IMR-90 (cell line): ENCODE results near the gene OTOA. TPM values are rescaled to one million over a fixed set of nuclear protein-coding genes. Genes with fewer than 3 reads are reported as not detected.
A peak's percentile ranks its signal among the peaks of the same experiment; 100 is the strongest.
"Not testable (repeated sequence)": the region's sequence is repeated elsewhere in the genome, so short reads cannot be mapped to it uniquely, and the experiment has no call there.

ENCODE experiments used
- ATAC-seq: fragments of 200-7000 bp; cut with Tn5 transposase; 2 replicates; pipeline ENCODE4 v1.9.1; 2020; ENCODE audit warnings: low read depth, mild to moderate bottlenecking, moderate library complexity
- BruUV-seq: library from RNA; stranded (reverse); fragments of 400-500 nt; replicated peaks from 2 replicates; lab custom pipeline; 2021; lab: Mats Ljungman, UMichigan
- CTCF ChIA-PET: fragments of 300-600 bp; formaldehyde crosslinking; extraction: SDS; loops from one replicate; lab custom pipeline; 2021; ENCODE audit warnings: antibody characterized with exemption; lab: Yijun Ruan, JAX
- POLR2A ChIA-PET: fragments of 300-600 bp; sonication (Branson Sonifier 250); formaldehyde crosslinking; loops from one replicate; lab custom pipeline; 2022; ENCODE audit warnings: antibody characterized with exemption; ENCODE audit not compliant: unreplicated experiment; lab: Charles Lee
- DNase-seq: peaks from one replicate; pipeline ENCODE4 v3.0.0; 2013
- H2AFZ ChIP-seq: replicated peaks from 2 replicates; pipeline ENCODE3; 2013; ENCODE audit warnings: low read length, mild to moderate bottlenecking; ENCODE audit not compliant: poor library complexity
- H2AK5ac ChIP-seq: 2 replicates; pipeline ENCODE4 v1.6.1; 2013; ENCODE audit warnings: low read depth, low read length, inconsistent platforms
- H2AK9ac ChIP-seq: replicated peaks from 2 replicates; pipeline ENCODE3; 2013; ENCODE audit warnings: mild to moderate bottlenecking, low read depth, low read length, moderate library complexity; ENCODE audit not compliant: poor library complexity
- H2BK120ac ChIP-seq: 2 replicates; pipeline ENCODE4 v1.6.1; 2013; ENCODE audit warnings: low read depth, low read length, inconsistent platforms
- H2BK15ac ChIP-seq: 3 replicates; pipeline ENCODE4 v1.6.1; 2013; ENCODE audit warnings: low read depth, low read length, inconsistent platforms
- H2BK20ac ChIP-seq: 2 replicates; pipeline ENCODE4 v1.6.1; 2013; ENCODE audit warnings: low read depth, mild to moderate bottlenecking, inconsistent platforms, low read length, moderate library complexity
- H2BK5ac ChIP-seq: 2 replicates; pipeline ENCODE4 v1.6.1; 2013; ENCODE audit warnings: mild to moderate bottlenecking, low read depth, low read length, inconsistent platforms; ENCODE audit not compliant: poor library complexity, severe bottlenecking
- H3K14ac ChIP-seq: replicated peaks from 2 replicates; pipeline ENCODE4 v1.6.1; 2013; ENCODE audit warnings: low read depth, low read length, inconsistent platforms
- H3K18ac ChIP-seq: 2 replicates; pipeline ENCODE4 v1.6.1; 2013; ENCODE audit warnings: low read depth, low read length, control low read depth
- H3K23ac ChIP-seq: 2 replicates; pipeline ENCODE4 v1.6.1; 2013; ENCODE audit warnings: low read depth, low read length, inconsistent platforms
- H3K27ac ChIP-seq: 2 replicates; pipeline ENCODE4 v1.5.1; 2013; ENCODE audit warnings: mild to moderate bottlenecking, control low read depth, low read length; ENCODE audit not compliant: insufficient read depth
- H3K27me3 ChIP-seq: 2 replicates; pipeline ENCODE4 v1.6.1; 2013; ENCODE audit warnings: low read length; ENCODE audit not compliant: control insufficient read depth, insufficient read depth
- H3K36me3 ChIP-seq: 2 replicates; pipeline ENCODE4 v1.6.1; 2013; ENCODE audit warnings: low read length, mixed read lengths; ENCODE audit not compliant: control insufficient read depth, insufficient read depth
- H3K4ac ChIP-seq: 2 replicates; pipeline ENCODE4 v1.6.1; 2013; ENCODE audit warnings: low read depth, low read length, inconsistent platforms
- H3K4me1 ChIP-seq: 2 replicates; pipeline ENCODE4 v1.6.1; 2013; ENCODE audit warnings: low read length, mixed read lengths; ENCODE audit not compliant: control insufficient read depth, insufficient read depth
- H3K4me2 ChIP-seq: 2 replicates; pipeline ENCODE4 v1.6.1; 2013; ENCODE audit warnings: low read depth, mild to moderate bottlenecking, control low read depth, low read length, moderate library complexity
- H3K4me3 ChIP-seq: 2 replicates; pipeline ENCODE4 v1.5.1; 2013; ENCODE audit warnings: low read depth, mild to moderate bottlenecking, control low read depth, low read length, moderate library complexity; ENCODE audit not compliant: insufficient read depth
- H3K56ac ChIP-seq: 2 replicates; pipeline ENCODE4 v1.6.1; 2013; ENCODE audit warnings: low read length, inconsistent platforms; ENCODE audit not compliant: insufficient read depth; ENCODE audit errors: extremely low read depth
- H3K79me1 ChIP-seq, 2 experiments: 2 replicates each; pipeline ENCODE4 v1.6.1; 2013; ENCODE audit warnings: low read length in 2 of 2, inconsistent platforms in 1 of 2, low read depth in 1 of 2
- H3K9ac ChIP-seq: 2 replicates; pipeline ENCODE4 v1.6.1; 2013; ENCODE audit warnings: low read depth, low read length, control low read depth
- H3K9me1 ChIP-seq: 2 replicates; pipeline ENCODE4 v1.6.1; 2013; ENCODE audit warnings: low read length, inconsistent platforms; ENCODE audit not compliant: insufficient read depth
- H3K9me3 ChIP-seq: 2 replicates; pipeline ENCODE4 v1.6.1; 2013; ENCODE audit warnings: low read length; ENCODE audit not compliant: control insufficient read depth, insufficient read depth
- H4K20me1 ChIP-seq: 2 replicates; pipeline ENCODE4 v1.6.1; 2013; ENCODE audit warnings: low read length, inconsistent platforms; ENCODE audit not compliant: insufficient read depth
- H4K5ac ChIP-seq: 2 replicates; pipeline ENCODE4 v1.6.1; 2013; ENCODE audit warnings: mild to moderate bottlenecking, low read depth, low read length, control low read depth
- H4K8ac ChIP-seq, 2 experiments: 2 replicates each; pipeline ENCODE4 v1.6.1; 2013; ENCODE audit warnings: low read depth in 2 of 2, low read length in 2 of 2, control low read depth in 1 of 2, inconsistent platforms in 1 of 2
- H4K91ac ChIP-seq: 2 replicates; pipeline ENCODE4 v1.6.1; 2013; ENCODE audit warnings: low read depth, low read length, inconsistent platforms; ENCODE audit not compliant: insufficient read depth
- WGBS, 2 experiments: methylation state at CpG; one replicate each; pipeline versions ENCODE4 v1.1.5 to v1.1.7; 2013; ENCODE audit warnings: missing lambda C conversion rate in 2 of 2; ENCODE audit not compliant: insufficient read length in 1 of 2; ENCODE audit errors: extremely low coverage in 2 of 2; 5-methylcytosine and 5-hydroxymethylcytosine counted together
- dilution Hi-C: fragments of 300-500 bp; cut with HindIII; formaldehyde crosslinking; loops from one replicate; pipeline ENCODE4 v1.14.3; 2018; ENCODE audit warnings: low sequenced_read_pairs; ENCODE audit not compliant: unreplicated experiment
- in situ Hi-C: fragments of 300-500 bp; cut with MboI; formaldehyde crosslinking; loops from 3 replicates; pipeline ENCODE4 v1.14.3; 2019; ENCODE audit warnings: low sequenced_read_pairs, inconsistent platforms, mixed read lengths
- intact Hi-C: fragments of 100-400 bp; cut with micrococcal nuclease; formaldehyde crosslinking; loops from 2 replicates; pipeline ENCODE4 v1.10.0; 2022
- polyA plus RNA-seq, 3 experiments: library from polyadenylated mRNA; depleted of rRNA; stranded (reverse); fragments of >200 nt; gene quantifications; 2 replicates each; pipeline ENCODE4 v1.2.3, GENCODE V29; 2012; ENCODE audit warnings: low replicate concordance in 1 of 3
- total RNA-seq: library from RNA; depleted of rRNA; stranded (reverse); fragments of >200 nt; gene quantifications from 2 replicates; pipeline ENCODE4 v1.2.3, GENCODE V29; 2012

OTOA gene
- total and polyA plus RNA-seq, 2 of the 4 experiments (the other 2 are of a cell fraction) = 0.02 TPM; not detected in 1

DNA sequence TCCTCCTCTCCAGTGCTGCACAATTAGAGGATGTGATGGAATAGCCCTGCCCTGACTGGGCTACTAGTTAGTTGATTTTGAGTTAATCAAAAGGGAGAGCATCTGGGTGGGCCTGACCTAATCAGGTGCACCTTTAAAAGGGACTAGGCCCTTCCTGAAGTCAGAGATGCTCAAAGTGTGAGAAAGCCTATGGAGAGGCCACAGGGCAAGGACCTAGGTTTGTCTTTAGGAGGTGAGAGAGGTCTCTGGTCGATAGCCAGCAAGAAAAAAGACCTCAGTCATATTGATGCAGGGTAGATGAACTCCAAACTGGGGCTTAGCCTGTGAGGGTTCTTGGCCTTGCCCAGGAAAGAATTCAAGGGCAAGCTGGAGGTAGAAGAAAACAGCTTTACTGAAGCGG is 104.5 kb downstream of the OTOA start:
- H3K27me3 ChIP-seq, H3K4me3 ChIP-seq, H3K18ac ChIP-seq, H3K4me2 ChIP-seq, POLR2A ChIA-PET, BruUV-seq, H4K5ac ChIP-seq, H4K8ac ChIP-seq, H3K4me1 ChIP-seq, H2BK5ac ChIP-seq, dilution Hi-C loops, in situ Hi-C loops, CTCF ChIA-PET, H3K14ac ChIP-seq, H3K4ac ChIP-seq, H3K9me1 ChIP-seq, H3K79me1 ChIP-seq, H2AFZ ChIP-seq, H3K56ac ChIP-seq, H3K9me3 ChIP-seq, intact Hi-C loops, H3K36me3 ChIP-seq, H3K9ac ChIP-seq, H3K27ac ChIP-seq, DNase-seq, H4K20me1 ChIP-seq, H2AK5ac ChIP-seq, H2AK9ac ChIP-seq, H3K23ac ChIP-seq, ATAC-seq, H2BK15ac ChIP-seq, H4K91ac ChIP-seq: not testable (repeated sequence)
- no CpG with 5 or more reads among the region's 2 CpGs for WGBS, 2 experiments
- peak overlapping the region; percentile 61; the same call in 1 of the 2 replicates for H2BK20ac ChIP-seq
- peak overlapping the region; percentile 60; the same call in 1 of the 2 replicates for H2BK120ac ChIP-seq

DNA sequence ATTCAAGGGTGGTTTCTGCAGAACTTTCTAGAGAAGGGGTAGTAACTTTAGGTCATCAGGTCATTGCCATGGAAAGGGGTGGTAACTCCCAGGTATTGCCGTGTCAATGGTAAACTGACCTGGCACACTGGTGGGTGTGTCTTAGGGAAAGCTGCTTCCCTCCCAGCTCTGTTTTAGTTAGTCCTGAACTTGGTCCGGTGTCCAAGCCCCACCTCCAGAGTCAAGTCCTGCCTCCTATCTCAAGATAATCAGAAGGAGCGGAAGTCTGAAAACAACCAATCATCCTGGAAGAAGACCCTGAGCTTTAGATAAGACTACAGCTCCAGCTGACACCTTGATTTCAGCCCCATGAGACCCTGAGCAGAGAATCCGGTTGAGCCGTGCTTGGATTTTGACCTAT is 105.0 kb downstream of the OTOA start:
- H4K20me1 ChIP-seq, H3K4me1 ChIP-seq, H3K4me2 ChIP-seq, H3K9me3 ChIP-seq, H3K56ac ChIP-seq, H2BK5ac ChIP-seq, dilution Hi-C loops, in situ Hi-C loops, intact Hi-C loops, H2BK120ac ChIP-seq, H3K27me3 ChIP-seq, H3K79me1 ChIP-seq, DNase-seq, H3K4me3 ChIP-seq, H3K4ac ChIP-seq, H2BK20ac ChIP-seq, H4K5ac ChIP-seq, H3K18ac ChIP-seq, H2BK15ac ChIP-seq, CTCF ChIA-PET, H3K9ac ChIP-seq, H3K23ac ChIP-seq, H4K8ac ChIP-seq, H2AFZ ChIP-seq, H2AK5ac ChIP-seq, H3K27ac ChIP-seq, POLR2A ChIA-PET, H3K36me3 ChIP-seq, H3K9me1 ChIP-seq, H3K14ac ChIP-seq, H4K91ac ChIP-seq, BruUV-seq, H2AK9ac ChIP-seq: not testable (repeated sequence)
- ATAC-seq = peak; percentile 8; the same call in 1 of the 2 replicates
- no CpG with 5 or more reads among the region's 5 CpGs for WGBS, 2 experiments
